ENCODE data around the gene GMCL2. TPM values are rescaled to one million over a fixed set of nuclear protein-coding genes. Genes with fewer than 3 reads are reported as not detected.

GMCL2 gene, protein sequence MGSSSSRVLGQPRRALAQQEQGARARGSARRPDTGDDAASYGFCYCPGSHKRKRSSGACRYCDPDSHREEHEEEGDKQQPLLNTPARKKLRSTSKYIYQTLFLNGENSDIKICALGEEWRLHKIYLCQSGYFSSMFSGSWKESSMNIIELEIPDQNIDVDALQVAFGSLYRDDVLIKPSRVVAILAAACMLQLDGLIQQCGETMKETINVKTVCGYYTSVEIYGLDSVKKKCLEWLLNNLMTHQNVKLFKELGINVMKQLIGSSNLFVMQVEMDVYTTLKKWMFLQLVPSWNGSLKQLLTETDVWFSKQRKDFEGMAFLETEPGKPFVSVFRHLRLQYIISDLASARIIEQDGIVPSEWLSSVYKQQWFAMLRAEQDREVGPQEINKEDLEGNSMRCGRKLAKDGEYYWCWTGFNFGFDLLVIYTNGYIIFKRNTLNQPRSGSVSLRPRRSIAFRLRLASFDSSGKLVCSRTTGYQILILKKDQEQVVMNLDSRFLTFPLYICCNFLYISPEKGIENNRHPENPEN
- not detected for polyA plus RNA-seq (ENCODE audit: low read depth in 6 of 6)

GRCh38 chr5:178187014-178187413, at the start of gene GMCL2:
Gene GMCL2, minus strand, starts transcription at chr5:178187371. Its CDS starts 72 bp downstream, at chr5:178187299.
- Mint-ChIP-seq H3K4me1 (peaks cover 0 to 4% (median 0%) of the 10 kb centered on the region in 3 donors), H3K9me3 (peaks cover 0 to 2% (median 0%) of the 10 kb centered on the region in 7 donors), H3K27ac (peak within 1 kb of the TSS in 1 of 6 donors; percentile 30), H3K36me3 (no peaks in the 10 kb centered on the region), H3K4me3 (no peak within 1 kb of the TSS), H3K27me3 (peaks cover 5 to 17% (median 12%) of the 10 kb centered on the region in 3 donors)
- DNase-seq (no peak), ATAC-seq (ENCODE audit: low read depth in 2 of 2) (no peak)

DNA sequence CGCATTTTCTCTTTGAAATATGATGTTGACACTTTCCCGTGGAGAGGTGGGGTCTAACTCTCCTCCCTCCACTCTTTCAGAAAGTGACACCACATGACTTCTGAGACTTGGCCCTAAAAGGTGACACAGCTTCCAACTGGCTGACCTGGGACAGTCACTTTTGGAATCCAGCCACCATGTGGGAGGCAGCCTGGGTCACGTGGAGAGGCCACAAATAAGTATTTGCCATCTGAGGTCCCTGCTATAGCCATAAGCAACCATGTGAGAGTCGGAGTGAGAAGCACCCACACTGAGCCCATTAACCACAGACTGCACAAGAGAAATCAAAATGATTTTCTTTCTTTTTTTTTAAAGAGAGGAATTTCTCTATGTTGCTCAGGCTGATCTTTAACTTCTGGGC, 49.5 kb upstream of the GMCL2 start:
- DNase-seq (no peak), ATAC-seq (ENCODE audit: low read depth in 2 of 2) (no peak)
- H3K27me3 Mint-ChIP-seq = no peaks in the 10 kb centered on the region
- H3K9me3 Mint-ChIP-seq = no peaks in the 10 kb centered on the region
- H3K27ac Mint-ChIP-seq = no peak overlapping the region
- no peaks in the 10 kb centered on the region for H3K36me3 Mint-ChIP-seq
- H3K4me1 Mint-ChIP-seq = peaks cover 24 to 60% (median 36%) of the 10 kb centered on the region in 3 donors
- H3K4me3 Mint-ChIP-seq = peak overlapping the region in 1 of 8 donors; percentile 27

DNA sequence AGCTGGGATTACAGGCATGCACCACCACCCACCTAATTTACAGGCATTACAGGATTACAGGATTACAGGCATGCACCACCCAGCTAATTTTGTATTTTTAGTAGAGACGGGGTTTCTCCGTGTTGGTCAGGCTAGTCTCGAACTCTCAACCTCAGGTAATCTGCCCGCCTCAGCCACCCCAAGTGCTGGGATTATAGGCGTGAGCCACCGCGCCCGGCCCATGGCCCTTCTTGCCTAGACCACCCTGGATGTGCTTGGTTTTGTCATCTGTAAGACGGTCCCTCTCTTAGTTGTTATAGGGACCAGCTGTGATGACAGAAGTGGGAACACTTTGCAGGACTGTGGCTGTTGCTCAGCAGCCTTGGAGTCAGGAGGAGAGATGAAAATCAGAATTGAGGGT, 49.0 kb upstream of the GMCL2 start:
- Mint-ChIP-seq H3K36me3 (no peaks in the 10 kb centered on the region), H3K4me3 (no peak overlapping the region), H3K27ac (peak overlapping the region in 1 of 6 donors; percentile 64), H3K4me1 (peaks cover 28 to 60% (median 36%) of the 10 kb centered on the region in 3 donors), H3K9me3 (no peaks in the 10 kb centered on the region), H3K27me3 (no peaks in the 10 kb centered on the region)
- DNase-seq (no peak), ATAC-seq (ENCODE audit: low read depth in 2 of 2) (no peak)

DNA sequence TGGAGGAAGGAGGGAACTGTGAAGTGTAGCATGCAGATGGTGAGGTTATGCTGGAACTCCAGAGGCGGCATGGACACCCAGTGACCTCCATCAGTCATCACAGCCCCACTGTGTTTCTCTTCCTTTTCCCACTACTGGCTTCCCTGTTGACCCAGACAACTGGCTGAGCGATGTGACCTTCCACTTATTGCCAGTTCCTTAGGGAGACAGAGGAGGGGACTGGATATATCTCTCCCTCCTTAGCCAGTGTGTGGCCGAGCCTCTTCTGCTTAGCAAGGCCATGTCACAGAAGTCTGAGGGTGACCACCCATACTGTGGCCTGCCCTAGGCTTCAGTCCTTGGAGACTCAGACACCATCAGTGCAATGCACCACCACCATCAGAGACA, 48.4 kb upstream of the GMCL2 start:
- peaks cover 28 to 60% (median 36%) of the 10 kb centered on the region in 3 donors for H3K4me1 Mint-ChIP-seq
- no peaks in the 10 kb centered on the region for H3K36me3 Mint-ChIP-seq
- H3K27ac Mint-ChIP-seq = no peak overlapping the region
- no peaks in the 10 kb centered on the region for H3K9me3 Mint-ChIP-seq
- ATAC-seq (ENCODE audit: low read depth in 2 of 2) (no peak), DNase-seq (no peak)
- H3K27me3 Mint-ChIP-seq = no peaks in the 10 kb centered on the region
- H3K4me3 Mint-ChIP-seq = peak overlapping the region in 1 of 8 donors; percentile 88

GRCh38 chr5:178234750-178235587, 47.8 kb upstream of the GMCL2 start:
- Mint-ChIP-seq H3K27ac (peak overlapping the region in 3 of 6 donors; percentile 2 to 70 (median 54)), H3K27me3 (no peaks in the 10 kb centered on the region), H3K36me3 (peaks cover 0 to under 1% of the 10 kb centered on the region in 2 donors), H3K4me1 (peaks cover 26 to 62% (median 34%) of the 10 kb centered on the region in 3 donors), H3K4me3 (peak overlapping the region in 4 of 8 donors; percentile 25 to 88 (median 62)), H3K9me3 (no peaks in the 10 kb centered on the region)
- peak; percentile 14 to 17 for ATAC-seq (ENCODE audit: low read depth in 2 of 2)
- DNase-seq = peak; percentile 68

- no peaks in the 10 kb centered on the region for H3K27me3 Mint-ChIP-seq
- DNase-seq = no peak
- no peak for ATAC-seq (ENCODE audit: low read depth in 2 of 2)
- H3K36me3 Mint-ChIP-seq = peaks cover 0 to 8% of the 10 kb centered on the region in 2 donors
- H3K4me3 Mint-ChIP-seq = peak overlapping the region in 6 of 8 donors; percentile 22 to 90 (median 56)
- H3K27ac Mint-ChIP-seq = peak overlapping the region in 2 of 6 donors; percentile 16 to 69
- no peaks in the 10 kb centered on the region for H3K9me3 Mint-ChIP-seq
- H3K4me1 Mint-ChIP-seq = peaks cover 27 to 64% (median 37%) of the 10 kb centered on the region in 3 donors
These were observed 47.1 kb upstream of the GMCL2 start for GRCh38 chr5:178234121-178234749.

DNA sequence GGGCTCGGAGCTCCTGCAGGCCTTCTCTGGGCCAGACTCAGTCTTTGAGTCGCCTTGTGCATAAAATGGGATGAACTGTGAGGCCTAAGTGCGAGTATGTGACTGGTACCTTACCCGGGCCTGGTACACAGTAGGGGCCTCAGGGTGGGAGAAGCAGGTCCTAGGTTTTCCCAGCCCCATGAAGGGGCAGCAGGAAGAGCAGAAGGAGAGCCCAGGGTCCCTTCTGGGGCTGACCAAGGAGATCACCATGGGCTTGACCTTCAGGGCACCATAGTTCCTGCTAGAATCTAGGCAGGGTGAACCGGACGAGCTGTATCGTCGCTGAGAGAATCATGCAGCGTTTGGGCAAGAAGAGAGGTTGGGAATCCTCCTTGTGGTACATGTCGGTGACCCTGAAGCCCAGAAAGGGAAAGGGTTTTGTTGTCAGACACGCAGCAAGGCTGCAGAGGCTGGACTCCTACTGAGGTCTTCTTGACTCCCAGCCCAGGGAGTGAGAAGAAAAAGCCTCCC, 45.8 kb upstream of the GMCL2 start:
- DNase-seq (no peak), ATAC-seq (ENCODE audit: low read depth in 2 of 2) (no peak)
- Mint-ChIP-seq H3K4me3 (peak overlapping the region; percentile 76 to 90 (median 84)), H3K9me3 (no peaks in the 10 kb centered on the region), H3K27me3 (no peaks in the 10 kb centered on the region), H3K27ac (peak overlapping the region in 4 of 6 donors; percentile 5 to 86 (median 82)), H3K36me3 (peaks cover 0 to 14% of the 10 kb centered on the region in 2 donors), H3K4me1 (peaks cover 33 to 61% (median 42%) of the 10 kb centered on the region in 3 donors)

GRCh38 chr5:178232124-178232919, 45.2 kb upstream of the GMCL2 start, which contains the start of gene PHYKPL:
Gene PHYKPL, minus strand, starts transcription at chr5:178232802. Its CDS starts 252 bp downstream, at chr5:178232550.
- H3K4me1 Mint-ChIP-seq = peaks cover 39 to 62% (median 49%) of the 10 kb centered on the region in 3 donors
- H3K36me3 Mint-ChIP-seq = peaks cover 5 to 21% of the 10 kb centered on the region in 2 donors
- H3K27me3 Mint-ChIP-seq = no peaks in the 10 kb centered on the region
- no peaks in the 10 kb centered on the region for H3K9me3 Mint-ChIP-seq
- ATAC-seq (ENCODE audit: low read depth in 2 of 2) (peak; percentile 72 to 74), DNase-seq (peak; percentile 63)
- peak within 1 kb of the TSS in 5 of 6 donors; percentile 71 to 91 (median 86) for H3K27ac Mint-ChIP-seq
- H3K4me3 Mint-ChIP-seq = peak within 1 kb of the TSS; percentile 78 to 92 (median 86)

DNA sequence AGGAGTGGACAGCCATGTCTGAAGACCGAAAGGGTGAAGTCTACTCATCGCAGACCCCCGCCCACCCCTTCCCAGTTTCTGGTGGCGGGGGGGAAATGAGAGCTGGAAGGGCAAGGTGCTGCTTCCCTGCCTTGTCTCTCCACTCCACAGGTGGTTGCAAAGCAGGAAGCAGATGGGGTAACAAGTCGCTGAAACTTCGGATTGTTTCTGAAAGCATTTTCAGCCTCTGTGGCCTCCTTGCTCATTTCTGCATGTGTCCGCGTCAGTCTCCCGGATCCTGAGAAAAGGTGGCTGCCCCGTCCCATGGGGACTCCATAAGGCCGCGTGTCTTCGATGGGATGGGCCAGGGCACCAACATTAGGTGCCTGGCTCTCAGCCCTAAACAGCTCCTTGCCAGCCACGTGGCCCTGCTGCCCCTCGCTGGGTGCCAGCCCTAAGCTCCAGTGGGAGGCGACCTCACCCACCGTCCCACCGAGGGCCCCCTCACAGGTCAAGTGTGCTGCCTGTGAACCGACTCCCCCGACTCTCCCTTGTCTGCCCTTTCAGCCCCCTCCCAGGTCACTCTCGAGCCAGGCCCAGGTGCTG, 44.5 kb upstream of the GMCL2 start:
- peak overlapping the region in 4 of 6 donors; percentile 26 to 91 (median 48) for H3K27ac Mint-ChIP-seq
- ATAC-seq (ENCODE audit: low read depth in 2 of 2) (no peak), DNase-seq (no peak)
- H3K27me3 Mint-ChIP-seq = no peaks in the 10 kb centered on the region
- H3K4me1 Mint-ChIP-seq = peaks cover 44 to 66% (median 56%) of the 10 kb centered on the region in 3 donors
- peaks cover 12 to 25% of the 10 kb centered on the region in 2 donors for H3K36me3 Mint-ChIP-seq
- H3K4me3 Mint-ChIP-seq = peak overlapping the region; percentile 78 to 92 (median 83)
- H3K9me3 Mint-ChIP-seq = no peaks in the 10 kb centered on the region

GRCh38 chr5:178230879-178231538, 43.8 kb upstream of the GMCL2 start:
- Mint-ChIP-seq H3K36me3 (peaks cover 16 to 25% of the 10 kb centered on the region in 2 donors), H3K4me3 (peak overlapping the region; percentile 78 to 92 (median 83)), H3K27me3 (no peaks in the 10 kb centered on the region), H3K4me1 (peaks cover 47 to 69% (median 60%) of the 10 kb centered on the region in 3 donors), H3K9me3 (no peaks in the 10 kb centered on the region), H3K27ac (peak overlapping the region in 3 of 6 donors; percentile 15 to 91 (median 26))
- ATAC-seq (ENCODE audit: low read depth in 2 of 2) = no peak
- DNase-seq = no peak

DNA sequence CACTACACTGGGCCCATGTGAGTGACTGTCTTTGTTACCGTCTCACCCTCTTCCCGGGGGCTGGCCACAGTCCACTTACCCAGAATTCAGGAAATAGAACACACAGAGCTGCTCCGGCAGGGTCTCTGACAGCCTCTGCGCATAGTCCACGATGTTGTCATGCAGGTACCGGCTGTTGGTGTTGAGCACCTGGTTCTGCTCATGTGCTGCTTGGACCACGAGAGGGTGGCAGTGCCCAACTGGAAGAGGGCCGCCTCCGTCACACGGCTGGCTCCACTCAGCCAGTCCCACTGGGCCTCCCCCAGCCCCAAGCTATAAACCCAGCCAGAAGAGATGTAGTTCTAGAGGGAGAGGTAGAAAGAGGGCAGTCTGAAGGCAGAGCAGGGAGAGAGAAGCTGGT, 42.7 kb upstream of the GMCL2 start:
- no peaks in the 10 kb centered on the region for H3K27me3 Mint-ChIP-seq
- DNase-seq = no peak
- H3K36me3 Mint-ChIP-seq = peaks cover 16 to 28% of the 10 kb centered on the region in 2 donors
- H3K4me3 Mint-ChIP-seq = peak overlapping the region in 5 of 8 donors; percentile 29 to 88 (median 78)
- H3K9me3 Mint-ChIP-seq = no peaks in the 10 kb centered on the region
- H3K27ac Mint-ChIP-seq = peak overlapping the region in 3 of 6 donors; percentile 45 to 78 (median 73)
- H3K4me1 Mint-ChIP-seq = peaks cover 45 to 63% (median 58%) of the 10 kb centered on the region in 3 donors
- ATAC-seq (ENCODE audit: low read depth in 2 of 2) = no peak

Measured in naive B cell (primary cell).